H1 (cell line): ENCODE results near the gene TMEM144. TPM values are rescaled to one million over a fixed set of nuclear protein-coding genes. Genes with fewer than 3 reads are reported as not detected.

Experiments used
- CTCF ChIA-PET: fragments of 300-600 bp; sonication (Branson Sonifier 250); formaldehyde crosslinking; loops from one replicate; lab custom pipeline; 2021; ENCODE audit not compliant: partially characterized antibody; lab: Charles Lee
- POLR2A ChIA-PET: fragments of 300-600 bp; sonication (Branson Sonifier 250); formaldehyde crosslinking; loops from one replicate; lab custom pipeline; 2021; ENCODE audit warnings: inconsistent platforms; ENCODE audit not compliant: partially characterized antibody; lab: Charles Lee
- DNase-seq, 2 experiments: peaks; one replicate each; pipeline versions ENCODE4 v3.0.0 to v3.0.0-alpha.2; 2010 to 2022; ENCODE audit warnings: low spot score in 2 of 2, low read depth in 1 of 2, mixed read lengths in 1 of 2
- FAIRE-seq: peaks from 2 replicates; lab custom pipeline; 2011; peaks lifted over from hg19 to GRCh38; lab: Jason Lieb, UNC
- H2AFZ ChIP-seq: 2 replicates; pipeline ENCODE4 v1.8.1; 2012; ENCODE audit warnings: low read length, inconsistent platforms
- H2AK5ac ChIP-seq: 2 replicates; pipeline ENCODE4 v1.6.1; 2013; ENCODE audit warnings: low read depth, low read length
- H2BK120ac ChIP-seq: replicated peaks from 2 replicates; pipeline ENCODE3; 2013; ENCODE audit warnings: low read depth, low read length, inconsistent platforms
- H2BK12ac ChIP-seq: 2 replicates; pipeline ENCODE4 v1.6.1; 2013; ENCODE audit warnings: low read depth, low read length
- H2BK15ac ChIP-seq: 2 replicates; pipeline ENCODE4 v1.6.1; 2013; ENCODE audit warnings: low read length
- H2BK20ac ChIP-seq: 2 replicates; pipeline ENCODE4 v1.6.1; 2013; ENCODE audit warnings: low read length
- H2BK5ac ChIP-seq: 2 replicates; pipeline ENCODE4 v1.6.1; 2013; ENCODE audit warnings: low read depth, low read length
- H3K14ac ChIP-seq: 2 replicates; pipeline ENCODE4 v1.6.1; 2013; ENCODE audit warnings: inconsistent platforms; ENCODE audit not compliant: insufficient read length
- H3K18ac ChIP-seq: 2 replicates; pipeline ENCODE4 v1.6.1; 2013; ENCODE audit warnings: low read length; ENCODE audit errors: extremely low read depth
- H3K23ac ChIP-seq: 2 replicates; pipeline ENCODE4 v1.6.1; 2013; ENCODE audit warnings: inconsistent platforms; ENCODE audit not compliant: insufficient read length
- H3K23me2 ChIP-seq: 2 replicates; pipeline ENCODE4 v1.6.1; 2013; ENCODE audit warnings: low read depth, low read length
- H3K27ac ChIP-seq: 2 replicates; pipeline ENCODE4 v1.6.1; 2011; ENCODE audit warnings: low read depth, low read length, inconsistent platforms
- H3K27me3 ChIP-seq, 4 experiments: replicated peaks in 1 of 4; 1 replicate in 1 of 4; 2 replicates in 3 of 4; pipeline versions ENCODE4 v1.6.1 to v1.8.1; 2011 to 2013; ENCODE audit warnings: low read length in 3 of 4, mild to moderate bottlenecking in 3 of 4, inconsistent platforms in 2 of 4, mixed read lengths in 2 of 4, moderate library complexity in 1 of 4; ENCODE audit not compliant: control insufficient read depth in 3 of 4, insufficient read depth in 3 of 4; ENCODE audit errors: extremely low read depth in 1 of 4
- H3K36me3 ChIP-seq, 4 experiments: 2 replicates each; pipeline versions ENCODE4 v1.6.1 to v1.8.1; 2011 to 2013; ENCODE audit warnings: mild to moderate bottlenecking in 4 of 4, low read length in 3 of 4, moderate library complexity in 2 of 4, control low read depth in 1 of 4, inconsistent platforms in 1 of 4; ENCODE audit not compliant: insufficient read depth in 4 of 4, control insufficient read depth in 2 of 4
- H3K4ac ChIP-seq: replicated peaks from 2 replicates; pipeline ENCODE3; 2013; ENCODE audit warnings: low read length, low read depth, mixed read lengths, inconsistent platforms; ENCODE audit not compliant: insufficient read length
- H3K4me1 ChIP-seq, 4 experiments: replicated peaks in 1 of 4; 1 replicate in 1 of 4; 2 replicates in 3 of 4; pipeline versions ENCODE4 v1.6.1 to v1.8.1; 2011 to 2013; ENCODE audit warnings: low read length in 3 of 4, inconsistent platforms in 2 of 4, mixed read lengths in 1 of 4; ENCODE audit not compliant: insufficient read depth in 4 of 4, control insufficient read depth in 3 of 4
- H3K4me2 ChIP-seq, 2 experiments: 2 replicates each; pipeline versions ENCODE4 v1.6.1 to v1.8.1; 2011 to 2013; ENCODE audit warnings: low read depth in 2 of 2, low read length in 2 of 2, control low read depth in 1 of 2, inconsistent platforms in 1 of 2, mild to moderate bottlenecking in 1 of 2; ENCODE audit not compliant: insufficient read depth in 1 of 2
- H3K4me3 ChIP-seq, 4 experiments: fragments of 200-600, 300-600 bp in 1 of 4; sonication (generic), shearing (Covaris generic), sonication (Bioruptor Twin) in 1 of 4; 2 replicates each; pipeline versions ENCODE4 v1.5.1 to v1.8.1; 2011 to 2016; ENCODE audit warnings: low read length in 4 of 4, low read depth in 3 of 4, control low read depth in 2 of 4, inconsistent platforms in 2 of 4, mild to moderate bottlenecking in 2 of 4, mixed read lengths in 1 of 4, moderate library complexity in 1 of 4; ENCODE audit not compliant: insufficient read depth in 2 of 4; ENCODE audit errors: extremely low read depth in 1 of 4
- H3K56ac ChIP-seq: replicated peaks from 2 replicates; pipeline ENCODE3; 2013; ENCODE audit warnings: low read depth, mild to moderate bottlenecking, mixed read lengths, low read length, inconsistent platforms; ENCODE audit not compliant: insufficient read length
- H3K79me1 ChIP-seq: 2 replicates; pipeline ENCODE4 v1.6.1; 2013; ENCODE audit warnings: low read depth, low read length, control low read depth
- H3K79me2 ChIP-seq, 2 experiments: 2 replicates each; pipeline versions ENCODE4 v1.6.1 to v1.8.1; 2012 to 2013; ENCODE audit warnings: low read length in 2 of 2, mild to moderate bottlenecking in 2 of 2, inconsistent platforms in 1 of 2; ENCODE audit not compliant: insufficient read depth in 2 of 2, control insufficient read depth in 1 of 2
- H3K9ac ChIP-seq, 4 experiments: replicated peaks in 1 of 4; 1 replicate in 1 of 4; 2 replicates in 3 of 4; pipeline versions ENCODE4 v1.6.1 to v1.8.1; 2011 to 2013; ENCODE audit warnings: low read depth in 3 of 4, low read length in 3 of 4, control low read depth in 2 of 4, mild to moderate bottlenecking in 2 of 4, moderate library complexity in 2 of 4, inconsistent platforms in 1 of 4; ENCODE audit errors: extremely low read depth in 1 of 4
- H3K9me3 ChIP-seq, 2 experiments: 2 replicates each; pipeline versions ENCODE4 v1.6.1 to v1.8.1; 2012 to 2013; ENCODE audit warnings: mild to moderate bottlenecking in 2 of 2, moderate library complexity in 2 of 2, control low read depth in 1 of 2, inconsistent platforms in 1 of 2, low read depth in 1 of 2, low read length in 1 of 2, mixed read lengths in 1 of 2; ENCODE audit not compliant: insufficient read depth in 2 of 2
- H4K20me1 ChIP-seq, 2 experiments: replicated peaks in 1 of 2; 2 replicates each; pipeline versions ENCODE3 to v1.8.1; 2011 to 2013; ENCODE audit warnings: inconsistent platforms in 2 of 2, low read length in 2 of 2, mild to moderate bottlenecking in 1 of 2; ENCODE audit not compliant: insufficient read depth in 2 of 2, control insufficient read depth in 1 of 2
- H4K5ac ChIP-seq: 2 replicates; pipeline ENCODE4 v1.6.1; 2013; ENCODE audit warnings: low read length, low read depth, mixed read lengths, inconsistent platforms; ENCODE audit not compliant: insufficient read length
- H4K8ac ChIP-seq: 2 replicates; pipeline ENCODE4 v1.8.0; 2013; ENCODE audit warnings: mild to moderate bottlenecking, moderate library complexity, low read length, inconsistent platforms; ENCODE audit not compliant: insufficient read depth; ENCODE audit errors: extremely low read depth
- H4K91ac ChIP-seq: replicated peaks from 2 replicates; pipeline ENCODE3; 2013; ENCODE audit warnings: low read length, mixed read lengths, inconsistent platforms; ENCODE audit not compliant: insufficient read length
- CHD2 ChIP-seq: IDR thresholded peaks from 2 replicates; pipeline ENCODE4 v1.6.1; 2012; ENCODE audit warnings: low read length, improper control_type of control experiment
- HDAC2 ChIP-seq, 2 experiments: fragments of 300-600 bp in 1 of 2; sonication (generic) in 1 of 2; IDR thresholded peaks; 2 replicates each; pipeline ENCODE4 v1.6.1; 2011 to 2012; ENCODE audit warnings: low read depth in 2 of 2, low read length in 2 of 2, mild to moderate bottlenecking in 2 of 2, moderate library complexity in 2 of 2, borderline replicate concordance in 1 of 2, inconsistent platforms in 1 of 2
- KDM5A ChIP-seq: fragments of 200-600 bp; IDR thresholded peaks from 2 replicates; pipeline ENCODE4 v1.7.1; 2012; ENCODE audit warnings: mild to moderate bottlenecking, low read length, inconsistent platforms, mixed read lengths
- MAX ChIP-seq: IDR thresholded peaks from 2 replicates; pipeline ENCODE4 v1.6.1; 2012; ENCODE audit warnings: inconsistent platforms
- WGBS, 2 experiments: shearing (Covaris generic) in 1 of 2; methylation state at CpG; one replicate each; pipeline versions ENCODE4 v1.1.6 to v1.1.7; 2013 to 2015; ENCODE audit warnings: low lambda C conversion rate in 2 of 2, mixed read lengths in 2 of 2, inconsistent platforms in 1 of 2, low coverage in 1 of 2, missing lambda C conversion rate in 1 of 2; ENCODE audit not compliant: insufficient replicate concordance in 2 of 2, insufficient coverage in 1 of 2, insufficient read length in 1 of 2; ENCODE audit errors: extremely low coverage in 1 of 2, missing lambda C conversion rate in 1 of 2; 5-methylcytosine and 5-hydroxymethylcytosine counted together
- polyA plus RNA-seq, 7 experiments: library from polyadenylated mRNA; depleted of rRNA in 3 of 7; stranded (reverse) in 5 of 7; unstranded in 2 of 7; fragments of >200 nt in 5 of 7; fragments of 200-250 nt in 2 of 7; gene quantifications; 1 replicate in 5 of 7; 2 replicates in 1 of 7; 4 replicates in 1 of 7; pipeline versions ENCODE4 v1.2.1 to v1.2.3, GENCODE V29; 2011 to 2013; ENCODE audit warnings: missing spikeins in 2 of 7, mixed read lengths in 2 of 7
- total RNA-seq: library from RNA; stranded (reverse); fragmentation: NEBNext Ultra II Directional; extraction: Animal tissue kit (Norgen Biotek cat#: 25700); gene quantifications from 2 replicates; pipeline ENCODE4 v1.2.1, GENCODE V29; 2021

Gene TMEM144
- total and polyA plus RNA-seq, 2 of the 8 experiments (the other 6 are each of a cell fraction or from before 2014, with no cell fraction given): 1.9 to 2.6 TPM

- no peak overlapping the region for H3K4me2 ChIP-seq
- no peaks in the 10 kb centered on the region for H4K20me1 ChIP-seq
- no peak overlapping the region for H2AFZ ChIP-seq
- 91% methylated on average over 11 of the region's 11 CpGs; no CpG with 5 or more reads in 1 of the 2 experiments for WGBS, 2 experiments
- no peaks in the 10 kb centered on the region for H3K27me3 ChIP-seq
- ChIA-PET CTCF (interaction anchor here (0.9 to 1.0 kb wide), 2 partner anchors 9 to 37 kb away, joined by 3 to 4 read pairs; no protein-coding TSS in a partner anchor), POLR2A (interaction anchor here (0.7 kb wide), 1 partner anchor 10 kb away, joined by 3 read pairs; no protein-coding TSS in a partner anchor)
- no peak overlapping the region for H3K23ac ChIP-seq
- H3K56ac ChIP-seq: no peak overlapping the region
- no peaks in the 10 kb centered on the region for H3K23me2 ChIP-seq
- no peaks in the 10 kb centered on the region for H3K79me2 ChIP-seq
- H2BK15ac ChIP-seq: no peak overlapping the region
- no peak overlapping the region for H2AK5ac ChIP-seq
- TF ChIP-seq HDAC2 (IDR thresholded peaks at IDR 0.05; ENCODE audit: borderline replicate concordance in 1 of 2, low read depth in 2 of 2, low read length in 2 of 2): no peak
- no peak for TF ChIP-seq MAX
- TF ChIP-seq KDM5A: no peak
- TF ChIP-seq CHD2: no peak
- no peak overlapping the region for H3K27ac ChIP-seq
- no peak overlapping the region for H4K91ac ChIP-seq
- H2BK12ac ChIP-seq: no peak overlapping the region
- no peak overlapping the region for H3K4me3 ChIP-seq
- no peak overlapping the region for H3K4ac ChIP-seq
- FAIRE-seq: no peak
- H3K9ac ChIP-seq: no peak overlapping the region
- no peaks in the 10 kb centered on the region for H3K36me3 ChIP-seq
- H3K14ac ChIP-seq: no peak overlapping the region
- no peaks in the 10 kb centered on the region for H3K79me1 ChIP-seq
- 0 out of 2 replicates have a peak overlapping the region, but pooled peaks have one; percentile 9 for H2BK5ac ChIP-seq
- no peak overlapping the region for H4K8ac ChIP-seq
- no peaks in the 10 kb centered on the region for H3K4me1 ChIP-seq
- H2BK120ac ChIP-seq: no peak overlapping the region
- H2BK20ac ChIP-seq: no peak overlapping the region
- no peak overlapping the region for H3K18ac ChIP-seq
- peaks cover 19 to 22% of the 10 kb centered on the region in 2 experiments for H3K9me3 ChIP-seq
- H4K5ac ChIP-seq: no peak overlapping the region
- no peak for DNase-seq
These were observed 81.2 kb downstream of the TMEM144 start for GRCh38 chr4:158291334-158292055.
